Stimulated activated CD4-positive, alpha-beta T cell treated with anti-CD3 and anti-CD28 coated beads, Interleukin-4, amount 100 ng/mL, for 4 hours (primary cell): ENCODE data around the gene BATF2.
"Not testable (repeated sequence)": the region's sequence is repeated elsewhere in the genome, so short reads cannot be mapped to it uniquely, and the experiment has no call there.

Experiments
- DNase-seq, 2 experiments: peaks; one replicate each; pipeline ENCODE4 v3.0.0-alpha.2; 2020

The BATF2 gene

GRCh38 chr11:65013130-65013887, 16.5 kb upstream of the BATF2 start:
- peak; percentile 89 for DNase-seq

- DNase-seq, result no peak
These were observed 12.1 kb upstream of the BATF2 start for GRCh38 chr11:65008873-65009272.

- DNase-seq, result no peak
These were observed 11.2 kb upstream of the BATF2 start for GRCh38 chr11:65008016-65008415.

- not testable (repeated sequence) for DNase-seq
These were observed 7.2 kb upstream of the BATF2 start for GRCh38 chr11:65003968-65004367.

- no peak for DNase-seq
These were observed 6.5 kb upstream of the BATF2 start for GRCh38 chr11:65003282-65003681.

- DNase-seq, result no peak
These were observed 5.9 kb upstream of the BATF2 start for GRCh38 chr11:65002706-65003105.

GRCh38 chr11:64999478-64999877, 2.7 kb upstream of the BATF2 start:
- DNase-seq, result no peak

GRCh38 chr11:64998690-64999431, 2.1 kb upstream of the BATF2 start:
- no peak for DNase-seq

- DNase-seq, result no peak
These were observed 1.4 kb upstream of the BATF2 start for GRCh38 chr11:64998141-64998540.

- no peak for DNase-seq
These were observed 453 bp downstream of the BATF2 start for GRCh38 chr11:64996327-64996709.

GRCh38 chr11:64994318-64994717, 2.5 kb downstream of the BATF2 start:
- no peak for DNase-seq

- DNase-seq, result no peak
These were observed 6.4 kb downstream of the BATF2 start for GRCh38 chr11:64990222-64990923.

- DNase-seq, result no peak
These were observed 7.4 kb downstream of the BATF2 start for GRCh38 chr11:64989416-64989815.

GRCh38 chr11:64987998-64988854, 8.5 kb downstream of the BATF2 start:
- no peak for DNase-seq

GRCh38 chr11:64983339-64983738, 13.4 kb downstream of the BATF2 start:
- not testable (repeated sequence) for DNase-seq

- no peak for DNase-seq
These were observed 20.1 kb downstream of the BATF2 start for GRCh38 chr11:64976651-64977050.

- DNase-seq, result no peak
These were observed 22.6 kb downstream of the BATF2 start for GRCh38 chr11:64974124-64974523.

GRCh38 chr11:64971421-64972233, 25.1 kb downstream of the BATF2 start, which contains the start of gene MAJIN:
TSS of gene MAJIN (minus strand) at chr11:64972108. CDS start at chr11:64959405, 12,703 bp downstream.
- DNase-seq, result peak; percentile 88 to 93

GRCh38 chr11:64970731-64971151, 26.0 kb downstream of the BATF2 start:
- DNase-seq, result peak; percentile 1 to 30

GRCh38 chr11:64969209-64969608, 27.6 kb downstream of the BATF2 start:
- no peak for DNase-seq

- no peak for DNase-seq
These were observed 29.4 kb downstream of the BATF2 start for GRCh38 chr11:64967375-64967774.
